Left lung (tissue), 10 donors: Measurements from ENCODE around the gene FAM83C. TPM values are rescaled to one million over a fixed set of nuclear protein-coding genes. Genes with fewer than 3 reads are reported as not detected.

Experiments used
- ATAC-seq: fragments of 200-7000 bp; cut with Tn5 transposase; one replicate; pipeline ENCODE4 v1.9.1; 2020; ENCODE audit warnings: moderate library complexity
- DNase-seq, 4 donors: peaks; one replicate each; pipeline ENCODE4 v3.0.0-alpha.2; 2013 to 2020
- H3K27ac ChIP-seq, 2 donors: fragments of 200-600 bp; sonication (generic) in 1 of 2; one replicate each; pipeline versions ENCODE4 v1.5.0 to v1.8.0; 2020 to 2021
- H3K27me3 ChIP-seq, 2 donors: fragments of 200-600 bp; sonication (generic) in 1 of 2; one replicate each; pipeline versions ENCODE4 v1.5.0 to v1.8.0; 2020 to 2021
- H3K36me3 ChIP-seq, 2 donors: fragments of 200-600 bp; sonication (generic) in 1 of 2; one replicate each; pipeline versions ENCODE4 v1.5.0 to v1.8.0; 2020 to 2021
- H3K4me1 ChIP-seq, 2 donors: fragments of 200-600 bp; one replicate each; pipeline ENCODE4 v1.8.0; 2021
- H3K4me3 ChIP-seq, 2 donors: fragments of 200-600 bp; sonication (generic) in 1 of 2; one replicate each; pipeline versions ENCODE4 v1.5.0 to v1.8.0; 2020 to 2021; ENCODE audit warnings: mild to moderate bottlenecking in 1 of 2
- H3K9me3 ChIP-seq, 2 donors: fragments of 200-600 bp; sonication (generic) in 1 of 2; one replicate each; pipeline versions ENCODE4 v1.5.0 to v1.8.0; 2020 to 2021
- CTCF ChIP-seq, 2 donors: fragments of 200-600 bp; sonication (generic) in 1 of 2; IDR thresholded peaks; one replicate each; pipeline versions ENCODE4 v1.5.0 to v1.8.0; 2021; ENCODE audit warnings: antibody characterized with exemption in 2 of 2
- intact Hi-C, 2 donors: fragments of 100-400 bp; cut with DNase I; formaldehyde crosslinking; loops; one replicate each; pipeline versions ENCODE4 v1.11.2 to v1.14.2; 2022
- polyA plus RNA-seq, 6 donors: library from polyadenylated mRNA; unstranded; fragments of 120-200 nt; gene quantifications; one replicate each; pipeline ENCODE4 v1.2.1, GENCODE V29; 2013; ENCODE audit not compliant: insufficient read length in 6 of 6
- total RNA-seq, 2 donors: library from RNA; stranded (reverse); fragmentation: NEBNext Ultra II Directional; extraction: Animal tissue kit (Norgen Biotek cat#: 25700); gene quantifications; one replicate each; pipeline ENCODE4 v1.2.1, GENCODE V29; 2021
- donor health status: DM: no; HTN: yes; CAD: no.
- donor health status: DM: no; HTN: no; CAD: no.

FAM83C gene
- total and polyA plus RNA-seq, 8 donors = not detected

GRCh38 chr20:35295058-35295457, 2.8 kb upstream of the FAM83C start:
- TF ChIP-seq CTCF (IDR thresholded peaks at IDR 0.05) = no peak
- Histone ChIP-seq H3K9me3 (no peaks in the 10 kb centered on the region), H3K4me1 (no peaks in the 10 kb centered on the region), H3K36me3 (no peaks in the 10 kb centered on the region), H3K27ac (no peak overlapping the region), H3K27me3 (peaks cover 0 to 52% of the 10 kb centered on the region in 2 donors), H3K4me3 (no peak overlapping the region)
- intact Hi-C loops = no loop called here
- DNase-seq = no peak
- no peak for ATAC-seq

- no peak for ATAC-seq
- no peak overlapping the region for H3K4me3 ChIP-seq
- intact Hi-C loops = no loop called here
- H3K9me3 ChIP-seq = no peaks in the 10 kb centered on the region
- no peaks in the 10 kb centered on the region for H3K36me3 ChIP-seq
- peaks cover 0 to 52% of the 10 kb centered on the region in 2 donors for H3K27me3 ChIP-seq
- DNase-seq = no peak
- no peak for TF ChIP-seq CTCF (IDR thresholded peaks at IDR 0.05)
- H3K27ac ChIP-seq = no peak overlapping the region
- H3K4me1 ChIP-seq = no peaks in the 10 kb centered on the region
Observed at GRCh38 chr20:35294293-35294685, 2.1 kb upstream of the FAM83C start.

- intact Hi-C loops = no loop called here
- Histone ChIP-seq H3K27ac (no peak overlapping the region), H3K36me3 (no peaks in the 10 kb centered on the region), H3K27me3 (peaks cover 0 to 52% of the 10 kb centered on the region in 2 donors), H3K9me3 (no peaks in the 10 kb centered on the region), H3K4me3 (no peak overlapping the region), H3K4me1 (no peaks in the 10 kb centered on the region)
- TF ChIP-seq CTCF (IDR thresholded peaks at IDR 0.05) = no peak
- DNase-seq (no peak), ATAC-seq (no peak)
Observed at GRCh38 chr20:35293303-35294292, 1.4 kb upstream of the FAM83C start.

GRCh38 chr20:35292504-35293285, 470 bp upstream of the FAM83C start:
- DNase-seq = peak in 1 of 4 donors; percentile 71
- no peaks in the 10 kb centered on the region for H3K4me1 ChIP-seq
- no peak overlapping the region for H3K27ac ChIP-seq
- peaks cover 0 to 52% of the 10 kb centered on the region in 2 donors for H3K27me3 ChIP-seq
- no peaks in the 10 kb centered on the region for H3K36me3 ChIP-seq
- no peak for TF ChIP-seq CTCF (IDR thresholded peaks at IDR 0.05)
- intact Hi-C loops = no loop called here
- H3K4me3 ChIP-seq = no peak overlapping the region
- ATAC-seq = no peak
- no peaks in the 10 kb centered on the region for H3K9me3 ChIP-seq
